PC-9 (cell line): ENCODE measurements around the gene ZNF516. TPM values are rescaled to one million over a fixed set of nuclear protein-coding genes. Genes with fewer than 3 reads are reported as not detected.

Source experiments
- BruUV-seq: library from RNA; stranded (reverse); fragments of 400-500 nt; replicated peaks from 2 replicates; lab custom pipeline; 2021; lab: Mats Ljungman, UMichigan
- CTCF ChIA-PET: fragments of 300-600 bp; sonication (Branson Sonifier 250); formaldehyde crosslinking; loops from one replicate; lab custom pipeline; 2022; ENCODE audit warnings: antibody characterized with exemption; lab: Charles Lee
- POLR2A ChIA-PET: fragments of 300-600 bp; sonication (Branson Sonifier 250); formaldehyde crosslinking; loops from one replicate; lab custom pipeline; 2022; ENCODE audit warnings: antibody characterized with exemption; ENCODE audit not compliant: unreplicated experiment; lab: Charles Lee
- DNase-seq, 2 experiments: peaks; one replicate each; pipeline versions ENCODE4 v3.0.0 to v3.0.0-alpha.2; 2015 to 2022; ENCODE audit warnings: mixed read lengths in 1 of 2
- H2AFZ ChIP-seq: fragments of 200-600 bp; sonication (generic); 2 replicates; pipeline ENCODE4 v1.8.1; 2017; ENCODE audit warnings: antibody characterized with exemption
- H3F3A ChIP-seq: fragments of 200-600 bp; sonication (generic); 2 replicates; pipeline ENCODE4 v1.8.1; 2017; ENCODE audit warnings: antibody characterized with exemption, mild to moderate bottlenecking, low read depth; ENCODE audit not compliant: insufficient read depth
- H3K27ac ChIP-seq: fragments of 200-600 bp; sonication (generic); 2 replicates; pipeline ENCODE4 v1.6.1; 2016; ENCODE audit warnings: mixed run types
- H3K27me3 ChIP-seq: fragments of 200-600 bp; sonication (generic); 2 replicates; pipeline ENCODE4 v1.6.1; 2016; ENCODE audit warnings: low read depth, mixed run types; ENCODE audit not compliant: insufficient read depth
- H3K36me3 ChIP-seq: fragments of 200-600 bp; sonication (generic); 2 replicates; pipeline ENCODE4 v1.6.1; 2016; ENCODE audit warnings: low read depth, mixed run types
- H3K4me1 ChIP-seq: fragments of 200-600 bp; sonication (generic); replicated peaks from 2 replicates; pipeline ENCODE4 v1.6.1; 2016; ENCODE audit warnings: mixed run types; ENCODE audit not compliant: insufficient read depth
- H3K4me2 ChIP-seq: fragments of 200-600 bp; sonication (generic); 2 replicates; pipeline ENCODE4 v1.6.1; 2017; ENCODE audit warnings: mixed run types
- H3K4me3 ChIP-seq: fragments of 200-600 bp; sonication (generic); 2 replicates; pipeline ENCODE4 v1.6.1; 2016; ENCODE audit warnings: mixed run types
- H3K79me2 ChIP-seq: fragments of 200-600 bp; sonication (generic); 2 replicates; pipeline ENCODE4 v1.6.1; 2017; ENCODE audit warnings: low read depth, mixed run types
- H3K9me2 ChIP-seq: fragments of 200-600 bp; sonication (generic); 2 replicates; pipeline ENCODE4 v1.8.1; 2017; ENCODE audit warnings: mild to moderate bottlenecking; ENCODE audit not compliant: insufficient read depth
- H3K9me3 ChIP-seq: fragments of 200-600 bp; sonication (generic); 2 replicates; pipeline ENCODE4 v1.8.1; 2016; ENCODE audit warnings: low read depth; ENCODE audit not compliant: insufficient read depth
- H4K20me1 ChIP-seq: fragments of 200-600 bp; sonication (generic); 2 replicates; pipeline ENCODE4 v1.8.1; 2017; ENCODE audit not compliant: insufficient read depth
- EZH2 ChIP-seq: fragments of 200-600 bp; sonication (generic); IDR thresholded peaks from 2 replicates; pipeline ENCODE4 v1.8.0; 2017; ENCODE audit warnings: antibody characterized with exemption, low read depth
- intact Hi-C: fragments of 100-400 bp; cut with micrococcal nuclease; formaldehyde crosslinking; loops from one replicate; pipeline ENCODE4 v1.10.0; 2022; ENCODE audit not compliant: unreplicated experiment
- total RNA-seq: library from RNA; stranded (reverse); gene quantifications from 2 replicates; pipeline ENCODE4 v1.2.3, GENCODE V29; 2021
- TF ChIP-seq, protein P1 (sequence below): fragments of 200-600 bp; sonication (generic); conservative IDR thresholded peaks from 2 replicates; pipeline ENCODE4 v1.6.1; 2017; ENCODE audit warnings: mixed run types, antibody characterized with exemption, mild to moderate bottlenecking, moderate library complexity

ZNF516 gene
- total RNA-seq, 1 experiment from 2014 or later, result 32.7 TPM

DNA sequence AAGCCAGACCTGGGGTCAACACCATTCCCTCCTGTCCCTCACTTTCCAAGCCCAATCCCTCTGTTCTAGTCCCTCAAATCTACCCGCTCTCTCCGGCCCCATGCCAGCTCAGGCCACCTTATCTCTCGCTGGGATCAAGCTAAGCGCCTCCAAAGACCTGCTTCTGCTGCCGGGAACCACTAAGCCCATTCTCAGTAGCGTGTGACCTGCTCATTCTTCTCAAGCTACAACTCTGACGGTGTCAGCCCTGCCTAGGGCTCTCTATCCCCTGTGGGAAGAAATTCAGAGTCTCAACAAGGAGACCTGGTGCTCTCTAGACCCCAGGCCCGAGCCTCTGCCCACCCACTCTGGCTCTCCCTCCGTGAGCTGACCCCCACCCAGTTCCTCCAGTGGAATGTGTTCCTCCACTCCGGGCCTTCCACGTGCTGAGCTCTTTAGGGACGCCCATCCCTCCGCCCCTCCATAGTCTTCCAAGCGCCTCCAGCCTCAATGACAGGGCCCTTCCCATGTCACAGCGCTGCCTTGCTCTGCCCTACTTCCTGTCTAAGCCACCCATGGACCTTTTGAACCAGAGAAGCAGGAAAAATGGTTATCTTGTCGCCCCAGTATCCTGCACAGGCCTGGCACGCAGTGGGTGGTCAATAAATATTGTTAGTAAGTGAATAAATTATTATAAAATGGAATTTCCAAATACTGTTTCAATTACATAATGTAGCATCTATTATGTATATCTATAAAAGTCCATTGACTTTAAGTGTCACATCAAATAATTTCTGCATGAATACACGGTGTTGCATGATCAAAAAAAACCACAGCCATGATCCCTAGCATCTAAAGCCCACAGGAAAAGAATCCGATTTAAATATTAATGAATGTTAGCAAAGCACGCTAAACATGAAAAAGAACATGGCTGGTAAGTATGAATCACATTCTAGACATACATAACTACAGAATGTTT lies 127.6 kb downstream of the ZNF516 start:
- H3K4me3 ChIP-seq, result no peak overlapping the region
- H4K20me1 ChIP-seq, result 0 out of 2 replicates have a peak, but pooled peaks cover 20% of the 10 kb centered on the region
- CTCF ChIA-PET, result no interaction called here
- no peaks in the 10 kb centered on the region for H3K9me2 ChIP-seq
- no peaks in the 10 kb centered on the region for H3K27me3 ChIP-seq
- no peak for DNase-seq
- no peak overlapping the region for H3K4me2 ChIP-seq
- intact Hi-C loops, result no loop called here
- H3K4me1 ChIP-seq, result no peaks in the 10 kb centered on the region
- H3K36me3 ChIP-seq, result no peaks in the 10 kb centered on the region
- H2AFZ ChIP-seq, result no peak overlapping the region
- no TSS peak for BruUV-seq
- no peaks in the 10 kb centered on the region for H3K79me2 ChIP-seq
- no peaks in the 10 kb centered on the region for H3F3A ChIP-seq
- POLR2A ChIA-PET, result no interaction called here
- no peaks in the 10 kb centered on the region for H3K9me3 ChIP-seq
- no peak for TF ChIP-seq EZH2
- TF ChIP-seq, protein P1, sequence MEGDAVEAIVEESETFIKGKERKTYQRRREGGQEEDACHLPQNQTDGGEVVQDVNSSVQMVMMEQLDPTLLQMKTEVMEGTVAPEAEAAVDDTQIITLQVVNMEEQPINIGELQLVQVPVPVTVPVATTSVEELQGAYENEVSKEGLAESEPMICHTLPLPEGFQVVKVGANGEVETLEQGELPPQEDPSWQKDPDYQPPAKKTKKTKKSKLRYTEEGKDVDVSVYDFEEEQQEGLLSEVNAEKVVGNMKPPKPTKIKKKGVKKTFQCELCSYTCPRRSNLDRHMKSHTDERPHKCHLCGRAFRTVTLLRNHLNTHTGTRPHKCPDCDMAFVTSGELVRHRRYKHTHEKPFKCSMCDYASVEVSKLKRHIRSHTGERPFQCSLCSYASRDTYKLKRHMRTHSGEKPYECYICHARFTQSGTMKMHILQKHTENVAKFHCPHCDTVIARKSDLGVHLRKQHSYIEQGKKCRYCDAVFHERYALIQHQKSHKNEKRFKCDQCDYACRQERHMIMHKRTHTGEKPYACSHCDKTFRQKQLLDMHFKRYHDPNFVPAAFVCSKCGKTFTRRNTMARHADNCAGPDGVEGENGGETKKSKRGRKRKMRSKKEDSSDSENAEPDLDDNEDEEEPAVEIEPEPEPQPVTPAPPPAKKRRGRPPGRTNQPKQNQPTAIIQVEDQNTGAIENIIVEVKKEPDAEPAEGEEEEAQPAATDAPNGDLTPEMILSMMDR, result no peak
- no peak overlapping the region for H3K27ac ChIP-seq

DNA sequence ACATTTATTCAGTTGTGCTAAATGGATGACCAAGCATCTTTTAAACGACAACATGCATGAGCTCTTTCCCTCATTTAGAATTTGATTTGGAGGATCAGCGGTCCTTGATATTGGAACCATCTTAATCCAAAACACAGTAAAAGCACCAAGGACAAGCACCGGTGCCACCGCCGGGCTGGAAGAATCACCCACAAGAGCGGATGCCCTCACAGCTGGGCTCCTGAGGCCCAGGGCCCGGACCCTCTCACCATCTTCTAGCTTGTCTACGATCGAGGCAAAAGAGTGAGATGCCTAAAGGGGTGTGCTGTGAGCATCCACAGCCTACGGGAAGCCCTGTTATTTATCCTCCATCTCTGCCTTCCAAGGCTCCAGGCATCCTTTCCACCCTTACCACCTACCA lies 129.5 kb downstream of the ZNF516 start:
- intact Hi-C loops, result no loop called here
- no peaks in the 10 kb centered on the region for H3K79me2 ChIP-seq
- no peak for DNase-seq
- no peak overlapping the region for H3K4me2 ChIP-seq
- no peaks in the 10 kb centered on the region for H3K4me1 ChIP-seq
- 0 out of 2 replicates have a peak, but pooled peaks cover 20% of the 10 kb centered on the region for H4K20me1 ChIP-seq
- no peak overlapping the region for H3K4me3 ChIP-seq
- no peaks in the 10 kb centered on the region for H3K36me3 ChIP-seq
- H3K27ac ChIP-seq, result no peak overlapping the region
- POLR2A ChIA-PET, result no interaction called here
- no peak for TF ChIP-seq EZH2
- TF ChIP-seq, protein P1, result no peak
- H2AFZ ChIP-seq, result no peak overlapping the region
- CTCF ChIA-PET, result no interaction called here
- H3F3A ChIP-seq, result no peaks in the 10 kb centered on the region
- H3K9me2 ChIP-seq, result no peaks in the 10 kb centered on the region
- H3K9me3 ChIP-seq, result no peaks in the 10 kb centered on the region
- no peaks in the 10 kb centered on the region for H3K27me3 ChIP-seq
- no TSS peak for BruUV-seq

DNA sequence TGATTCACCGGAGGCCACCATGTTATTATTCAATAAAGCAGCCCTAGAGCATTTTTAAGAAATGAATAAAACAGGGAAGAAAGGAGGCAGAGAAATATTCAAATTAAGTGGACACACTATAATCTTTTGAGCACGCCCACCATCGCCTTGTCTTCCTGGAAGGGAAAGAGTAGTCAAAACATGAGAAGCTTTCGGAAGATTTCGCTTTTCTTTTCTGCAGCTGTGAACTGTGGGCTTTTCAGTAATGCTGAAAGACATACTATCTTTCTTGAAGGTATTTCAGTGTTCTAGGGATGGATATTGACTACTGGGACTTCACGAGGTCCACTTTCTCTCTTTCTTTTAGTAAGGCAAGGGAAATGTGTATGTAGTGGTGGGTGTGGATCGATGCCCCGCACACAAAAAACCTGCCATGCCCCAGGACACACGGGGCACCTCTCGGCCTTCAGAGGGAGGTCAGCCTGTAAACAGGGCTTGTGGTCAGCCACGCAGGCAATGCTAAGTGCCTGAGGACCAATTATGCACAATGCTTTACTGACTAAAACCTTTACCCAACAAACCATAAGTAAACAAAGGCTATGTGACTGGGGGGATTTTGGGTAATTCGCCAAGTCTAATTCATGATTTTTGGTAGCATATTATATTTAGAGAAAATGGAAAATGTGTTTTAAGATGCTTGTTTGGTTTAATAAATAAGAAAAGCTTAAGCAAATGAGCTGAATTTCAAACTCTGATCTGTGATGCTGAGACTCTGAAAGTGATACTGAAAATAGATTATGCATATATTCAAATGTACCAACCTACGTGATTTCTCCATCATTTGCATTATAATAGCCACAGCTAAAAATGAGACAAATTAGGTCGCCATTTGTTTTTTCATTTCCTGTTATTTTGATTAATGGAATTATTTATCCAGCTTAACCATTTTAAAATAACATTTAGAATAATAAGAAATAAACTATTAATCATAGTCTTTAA lies 130.5 kb downstream of the ZNF516 start:
- no peaks in the 10 kb centered on the region for H3K9me3 ChIP-seq
- no peak overlapping the region for H3K4me3 ChIP-seq
- no peak for DNase-seq
- H3K27ac ChIP-seq, result no peak overlapping the region
- ChIA-PET POLR2A (no interaction called here), CTCF (no interaction called here)
- H4K20me1 ChIP-seq, result 0 out of 2 replicates have a peak, but pooled peaks cover 20% of the 10 kb centered on the region
- no peaks in the 10 kb centered on the region for H3K79me2 ChIP-seq
- no peaks in the 10 kb centered on the region for H3K4me1 ChIP-seq
- no peaks in the 10 kb centered on the region for H3F3A ChIP-seq
- H3K9me2 ChIP-seq, result no peaks in the 10 kb centered on the region
- no peak overlapping the region for H2AFZ ChIP-seq
- intact Hi-C loops, result no loop called here
- H3K36me3 ChIP-seq, result no peaks in the 10 kb centered on the region
- BruUV-seq, result no TSS peak
- H3K4me2 ChIP-seq, result no peak overlapping the region
- H3K27me3 ChIP-seq, result no peaks in the 10 kb centered on the region
- TF ChIP-seq, protein P1, result no peak
- no peak for TF ChIP-seq EZH2
